ENCODE measurements around the gene FOXD4L3.
"Not testable (repeated sequence)": the region's sequence is repeated elsewhere in the genome, so short reads cannot be mapped to it uniquely, and the experiment has no call there.

Gene FOXD4L3

DNA sequence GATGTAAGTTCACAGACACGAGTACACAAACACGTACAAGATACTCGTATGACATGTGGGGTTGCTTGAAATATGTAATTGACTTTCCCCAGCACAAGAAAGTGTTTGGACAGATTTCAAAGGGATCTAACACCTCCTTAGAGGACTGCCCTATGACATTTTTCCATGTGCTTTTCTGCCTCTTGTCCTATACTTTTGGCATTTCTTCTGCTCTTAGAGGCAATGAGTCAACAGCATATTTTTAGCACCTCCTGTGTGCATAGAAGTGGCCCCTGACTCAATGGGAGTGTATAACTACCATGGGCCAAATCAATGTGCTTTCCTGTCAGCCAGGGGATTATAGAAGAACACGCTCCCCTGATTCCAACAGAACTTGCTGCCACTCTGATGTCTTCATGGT lies 49.0 kb downstream of the FOXD4L3 start:
- DNase-seq = not testable (repeated sequence)

Data from activated CD4-positive, CD25-positive, alpha-beta regulatory T cell treated with anti-CD3 and anti-CD28 coated beads, Interleukin-2, amount 50 U/mL, for 72 hours (primary cell).